ENCODE results near the gene DNAI7. TPM values are rescaled to one million over a fixed set of nuclear protein-coding genes. Genes with fewer than 3 reads are reported as not detected.

The DNAI7 gene
- total RNA-seq, 1 experiment from 2014 or later: 2.9 TPM

GRCh38 chr12:25207411-25207810 is 12.5 kb upstream of the DNAI7 start:
- Histone ChIP-seq H3F3A (ENCODE audit: insufficient read depth, low read depth) (no peaks in the 10 kb centered on the region; the same call in 1 of the 2 replicates), H3K27me3 (ENCODE audit: insufficient read depth, low read depth) (no peaks in the 10 kb centered on the region), H3K36me3 (ENCODE audit: low read depth) (peaks cover 18% of the 10 kb centered on the region; the same call in 1 of the 2 replicates), H3K4me1 (replicated peaks; ENCODE audit: insufficient read depth) (no peaks in the 10 kb centered on the region), H3K79me2 (ENCODE audit: low read depth) (no peaks in the 10 kb centered on the region), H3K9me2 (ENCODE audit: insufficient read depth) (no peaks in the 10 kb centered on the region), H3K27ac (no peak overlapping the region), H2AFZ (no peak overlapping the region), H3K4me3 (no peak overlapping the region), H3K4me2 (no peak overlapping the region), H3K9me3 (ENCODE audit: insufficient read depth, low read depth) (no peaks in the 10 kb centered on the region), H4K20me1 (ENCODE audit: insufficient read depth) (peaks cover 4% of the 10 kb centered on the region; the same call in 1 of the 2 replicates)
- BruUV-seq (replicated peaks): no TSS peak
- ChIA-PET CTCF (no interaction called here), POLR2A (ENCODE audit: unreplicated experiment) (interaction anchor here (0.5 kb wide), 1 partner anchor 180 kb away, joined by 6 read pairs; no protein-coding TSS in a partner anchor)
- intact Hi-C loops (cut with micrococcal nuclease; ENCODE audit: unreplicated experiment): no loop called here
- no peak for DNase-seq
- no peak for TF ChIP-seq EZH2 (IDR thresholded peaks at IDR 0.05; ENCODE audit: low read depth)

- H3K27me3 ChIP-seq (ENCODE audit: insufficient read depth, low read depth): no peaks in the 10 kb centered on the region
- H3K9me2 ChIP-seq (ENCODE audit: insufficient read depth): no peaks in the 10 kb centered on the region
- H4K20me1 ChIP-seq (ENCODE audit: insufficient read depth): no peaks in the 10 kb centered on the region
- peaks cover 4% of the 10 kb centered on the region; the same call in 1 of the 2 replicates for H3K36me3 ChIP-seq (ENCODE audit: low read depth)
- no peak overlapping the region for H2AFZ ChIP-seq
- peaks cover 8% of the 10 kb centered on the region for H3F3A ChIP-seq (ENCODE audit: insufficient read depth, low read depth)
- TF ChIP-seq CTCF (conservative IDR thresholded peaks at IDR 0.05) (no peak), EZH2 (IDR thresholded peaks at IDR 0.05; ENCODE audit: low read depth) (no peak)
- intact Hi-C loops (cut with micrococcal nuclease; ENCODE audit: unreplicated experiment): no loop called here
- no peak overlapping the region for H3K4me2 ChIP-seq
- H3K9me3 ChIP-seq (ENCODE audit: insufficient read depth, low read depth): no peaks in the 10 kb centered on the region
- ChIA-PET CTCF (no interaction called here), POLR2A (ENCODE audit: unreplicated experiment) (no interaction called here)
- H3K4me3 ChIP-seq: no peak overlapping the region
- DNase-seq: no peak
- no peak overlapping the region for H3K27ac ChIP-seq
- no TSS peak for BruUV-seq (replicated peaks)
- no peaks in the 10 kb centered on the region for H3K79me2 ChIP-seq (ENCODE audit: low read depth)
- H3K4me1 ChIP-seq (replicated peaks; ENCODE audit: insufficient read depth): no peaks in the 10 kb centered on the region
Measured at GRCh38 chr12:25202137-25202536, 7.2 kb upstream of the DNAI7 start.

- ChIA-PET CTCF (no interaction called here), POLR2A (ENCODE audit: unreplicated experiment) (no interaction called here)
- Histone ChIP-seq H3K27ac (no peak overlapping the region), H3K4me2 (no peak overlapping the region), H2AFZ (no peak overlapping the region), H3K4me3 (no peak overlapping the region), H4K20me1 (ENCODE audit: insufficient read depth) (no peaks in the 10 kb centered on the region), H3F3A (ENCODE audit: insufficient read depth, low read depth) (peaks cover 8% of the 10 kb centered on the region), H3K36me3 (ENCODE audit: low read depth) (no peaks in the 10 kb centered on the region), H3K4me1 (replicated peaks; ENCODE audit: insufficient read depth) (peaks cover 11% of the 10 kb centered on the region; the same call in 1 of the 2 replicates), H3K9me2 (ENCODE audit: insufficient read depth) (no peaks in the 10 kb centered on the region), H3K27me3 (ENCODE audit: insufficient read depth, low read depth) (no peaks in the 10 kb centered on the region), H3K9me3 (ENCODE audit: insufficient read depth, low read depth) (no peaks in the 10 kb centered on the region), H3K79me2 (ENCODE audit: low read depth) (peaks cover 12% of the 10 kb centered on the region; the same call in 1 of the 2 replicates)
- TF ChIP-seq EZH2 (IDR thresholded peaks at IDR 0.05; ENCODE audit: low read depth) (no peak), CTCF (conservative IDR thresholded peaks at IDR 0.05) (no peak)
- no peak for DNase-seq
- intact Hi-C loops (cut with micrococcal nuclease; ENCODE audit: unreplicated experiment): no loop called here
- BruUV-seq (replicated peaks): no TSS peak
Measured at GRCh38 chr12:25200703-25201102, 5.7 kb upstream of the DNAI7 start.

- H3K27me3 ChIP-seq (ENCODE audit: insufficient read depth, low read depth): no peaks in the 10 kb centered on the region
- no TSS peak for BruUV-seq (replicated peaks)
- intact Hi-C loops (cut with micrococcal nuclease; ENCODE audit: unreplicated experiment): no loop called here
- TF ChIP-seq EZH2 (IDR thresholded peaks at IDR 0.05; ENCODE audit: low read depth): no peak
- peaks cover 19% of the 10 kb centered on the region; the same call in 1 of the 2 replicates for H3K4me1 ChIP-seq (replicated peaks; ENCODE audit: insufficient read depth)
- CTCF ChIA-PET: no interaction called here
- no peak overlapping the region for H3K4me2 ChIP-seq
- H3K79me2 ChIP-seq (ENCODE audit: low read depth): peaks cover 12% of the 10 kb centered on the region; the same call in 1 of the 2 replicates
- H3K9me2 ChIP-seq (ENCODE audit: insufficient read depth): no peaks in the 10 kb centered on the region
- H3F3A ChIP-seq (ENCODE audit: insufficient read depth, low read depth): peaks cover 12% of the 10 kb centered on the region; the same call in 1 of the 2 replicates
- H3K9me3 ChIP-seq (ENCODE audit: insufficient read depth, low read depth): no peaks in the 10 kb centered on the region
- no peak overlapping the region for H2AFZ ChIP-seq
- no peak overlapping the region for H3K27ac ChIP-seq
- DNase-seq: no peak
- H3K36me3 ChIP-seq (ENCODE audit: low read depth): no peaks in the 10 kb centered on the region
- POLR2A ChIA-PET (ENCODE audit: unreplicated experiment): interaction anchor here (0.6 kb wide), 1 partner anchor 8 kb away, joined by 9 read pairs; no protein-coding TSS in a partner anchor
- H3K4me3 ChIP-seq: no peak overlapping the region
- H4K20me1 ChIP-seq (ENCODE audit: insufficient read depth): no peaks in the 10 kb centered on the region
Measured at GRCh38 chr12:25197608-25198007, 2.6 kb upstream of the DNAI7 start.
